Measurements from ENCODE around the gene ICAM4. TPM values are rescaled to one million over a fixed set of nuclear protein-coding genes. Genes with fewer than 3 reads are reported as not detected.

Gene ICAM4
- total and polyA plus RNA-seq, 2 of the 13 experiments (the other 11 are each of a cell fraction or from before 2014, with no cell fraction given): 2.9 to 4.0 TPM

GRCh38 chr19:10332158-10332964 is 45.6 kb downstream of the ICAM4 start (continued):
- TF ChIP-seq CEBPG (CRISPR knock-in tag; IDR thresholded peaks at IDR 0.05) (0 out of 2 replicates have a peak, but pooled peaks have one; percentile 13), TFAP4 (IDR thresholded peaks at IDR 0.05; ENCODE audit: borderline replicate concordance, low read depth) (peak; percentile 40; the same call in 1 of the 2 replicates), THYN1 (CRISPR knock-in tag; IDR thresholded peaks at IDR 0.05; ENCODE audit: borderline replicate concordance, low read depth) (no peak), SAP130 (CRISPR knock-in tag; IDR thresholded peaks at IDR 0.05; ENCODE audit: low read depth) (peak; percentile 83), MXD4 (CRISPR knock-in tag; IDR thresholded peaks at IDR 0.05) (peak; percentile 19; the same call in 1 of the 2 replicates), ZNF549 (CRISPR knock-in tag; IDR thresholded peaks at IDR 0.05) (no peak), ZNF773 (CRISPR knock-in tag; IDR thresholded peaks at IDR 0.05; ENCODE audit: borderline replicate concordance) (no peak), ZNF296 (CRISPR knock-in tag; conservative IDR thresholded peaks at IDR 0.05) (0 out of 2 replicates have a peak, but pooled peaks have one; percentile 28), RXRB (CRISPR knock-in tag; IDR thresholded peaks at IDR 0.05; ENCODE audit: borderline replicate concordance) (0 out of 2 replicates have a peak, but pooled peaks have one; percentile 25), ZNF121 (CRISPR knock-in tag; IDR thresholded peaks at IDR 0.05) (peak; percentile 28; the same call in 1 of the 2 replicates), ZNF687 (CRISPR knock-in tag; IDR thresholded peaks at IDR 0.05) (peak; percentile 62), TFDP2 (CRISPR knock-in tag; IDR thresholded peaks at IDR 0.05) (peak; percentile 60; the same call in 1 of the 2 replicates), POLR2G (IDR thresholded peaks at IDR 0.05; ENCODE audit: low read depth, low read length) (peak; percentile 50; the same call in 1 of the 2 replicates), RORA (CRISPR knock-in tag; IDR thresholded peaks at IDR 0.05) (no peak), ZNF691 (CRISPR knock-in tag; IDR thresholded peaks at IDR 0.05; ENCODE audit: borderline replicate concordance, low read depth) (0 out of 2 replicates have a peak, but pooled peaks have one; percentile 59), TP53 (CRISPR knock-in tag; conservative IDR thresholded peaks at IDR 0.05) (no peak), ZNF383 (CRISPR knock-in tag; IDR thresholded peaks at IDR 0.05; ENCODE audit: borderline replicate concordance) (no peak), ZNF496 (CRISPR knock-in tag; IDR thresholded peaks at IDR 0.05; ENCODE audit: insufficient replicate concordance) (no peak), ZNF468 (CRISPR knock-in tag; IDR thresholded peaks at IDR 0.05) (0 out of 2 replicates have a peak, but pooled peaks have one; percentile 46), ZFX (CRISPR knock-in tag; IDR thresholded peaks at IDR 0.05; ENCODE audit: low read depth) (peak; percentile 32; the same call in 1 of the 2 replicates), HHEX (CRISPR knock-in tag; IDR thresholded peaks at IDR 0.05) (no peak), ZNF232 (CRISPR knock-in tag; IDR thresholded peaks at IDR 0.05; ENCODE audit: borderline replicate concordance) (0 out of 2 replicates have a peak, but pooled peaks have one; percentile 11), ZNF703 (CRISPR knock-in tag; IDR thresholded peaks at IDR 0.05; ENCODE audit: borderline replicate concordance) (no peak)
